Activated CD4-positive, alpha-beta T cell treated with anti-CD3 and anti-CD28 coated beads, Interleukin-2, amount 50 U/mL, for 24 hours (primary cell): Measurements from ENCODE around the gene ARSB.

Experiments used
- DNase-seq, 2 donors: peaks; one replicate each; pipeline ENCODE4 v3.0.0-alpha.2; 2020; ENCODE audit warnings: low read depth in 1 of 2, low spot score in 1 of 2

Gene ARSB

GRCh38 chr5:78806544-78806943 lies 178.6 kb downstream of the ARSB start:
- DNase-seq = no peak

- DNase-seq = no peak
Observed at GRCh38 chr5:78805474-78806124, 179.5 kb downstream of the ARSB start.

GRCh38 chr5:78804995-78805394 lies 180.1 kb downstream of the ARSB start:
- DNase-seq = no peak

GRCh38 chr5:78803941-78804340 lies 181.2 kb downstream of the ARSB start:
- no peak for DNase-seq

- DNase-seq = no peak
Observed at GRCh38 chr5:78803353-78803752, 181.8 kb downstream of the ARSB start.

- no peak for DNase-seq
Observed at GRCh38 chr5:78801413-78801812, 183.7 kb downstream of the ARSB start.

- DNase-seq = no peak
Observed at GRCh38 chr5:78799266-78800017, 185.7 kb downstream of the ARSB start.

- DNase-seq = no peak
Observed at GRCh38 chr5:78798673-78799029, 186.5 kb downstream of the ARSB start.

GRCh38 chr5:78797936-78798672 lies 187.0 kb downstream of the ARSB start:
- DNase-seq = no peak

- no peak for DNase-seq
Observed at GRCh38 chr5:78795757-78796156, 189.4 kb downstream of the ARSB start.

GRCh38 chr5:78794693-78795215 lies 190.4 kb downstream of the ARSB start:
- DNase-seq = no peak

- DNase-seq = no peak
Observed at GRCh38 chr5:78793907-78794662, 191.0 kb downstream of the ARSB start.

- no peak for DNase-seq
Observed at GRCh38 chr5:78792345-78793055, 192.6 kb downstream of the ARSB start.

- no peak for DNase-seq
Observed at GRCh38 chr5:78791501-78792100, 193.5 kb downstream of the ARSB start.

- no peak for DNase-seq
Observed at GRCh38 chr5:78787783-78788182, 197.3 kb downstream of the ARSB start.

GRCh38 chr5:78785454-78785853 lies 199.7 kb downstream of the ARSB start:
- DNase-seq = no peak

- no peak for DNase-seq
Observed at GRCh38 chr5:78783434-78784130, 201.5 kb downstream of the ARSB start.

GRCh38 chr5:78782728-78783127 lies 202.4 kb downstream of the ARSB start:
- DNase-seq = no peak

- DNase-seq = no peak
Observed at GRCh38 chr5:78781611-78782286, 203.4 kb downstream of the ARSB start.
